Prostate gland (tissue), 2 donors: ENCODE measurements around the gene PTPRO. TPM values are rescaled to one million over a fixed set of nuclear protein-coding genes. Genes with fewer than 3 reads are reported as not detected.

Experiments used
- DNase-seq: peaks from one replicate; pipeline ENCODE4 v3.0.0-alpha.2; 2019; ENCODE audit warnings: low spot score
- H3K27ac ChIP-seq, 2 donors: fragments of 200-600 bp; sonication (generic); 2 replicates each; pipeline ENCODE4 v1.5.1; 2017 to 2019
- H3K27me3 ChIP-seq: fragments of 200-600 bp; sonication (generic); replicated peaks from 2 replicates; pipeline ENCODE4 v1.5.1; 2019; ENCODE audit not compliant: insufficient read depth
- H3K36me3 ChIP-seq, 2 donors: fragments of 200-600 bp; sonication (generic); 1 replicate in 1 of 2; 2 replicates in 1 of 2; pipeline versions ENCODE4 v1.5.1 to v1.8.1; 2017 to 2019
- H3K4me1 ChIP-seq: fragments of 200-600 bp; sonication (generic); replicated peaks from 2 replicates; pipeline ENCODE4 v1.5.1; 2019
- H3K4me3 ChIP-seq, 2 donors: fragments of 200-600 bp; sonication (generic); 2 replicates each; pipeline ENCODE4 v1.5.1; 2017 to 2019
- H3K9me3 ChIP-seq: fragments of 200-600 bp; sonication (generic); 2 replicates; pipeline ENCODE4 v1.5.1; 2017
- POLR2A ChIP-seq: fragments of 450-650 bp; IDR thresholded peaks from one replicate; pipeline ENCODE4 v1.6.1; 2016; ENCODE audit warnings: antibody characterized with exemption, mild to moderate bottlenecking
- POLR2AphosphoS5 ChIP-seq: sonication (generic); formaldehyde crosslinking; IDR thresholded peaks from one replicate; pipeline ENCODE4 v1.6.1; 2017; ENCODE audit warnings: antibody characterized with exemption
- WGBS: methylation state at CpG from one replicate; pipeline ENCODE4 v1.1.5; 2018; 5-methylcytosine and 5-hydroxymethylcytosine counted together
- intact Hi-C: fragments of 100-400 bp; cut with DNase I; formaldehyde crosslinking; loops from one replicate; pipeline ENCODE4 v1.14.2; 2022
- total RNA-seq, 2 donors: library from RNA; depleted of rRNA; stranded (reverse); fragments of >200 nt; gene quantifications; one replicate each; pipeline ENCODE4 v1.1.0, GENCODE V29; 2016
- TF ChIP-seq, protein P1 (sequence below), 4 experiments: fragments of 200-600 bp in 2 of 4; fragments of 450-650 bp in 2 of 4; sonication (generic) in 2 of 4; IDR thresholded peaks; 1 replicate in 3 of 4; 2 replicates in 1 of 4; pipeline ENCODE4 v1.5.1; 2016 to 2019; ENCODE audit warnings: antibody characterized with exemption in 4 of 4, mild to moderate bottlenecking in 2 of 4, moderate library complexity in 2 of 4

The PTPRO gene
- 1 to 10 TPM in 1 of 2 donors, under 1 TPM in 1; 0.55 to 1.4 TPM for total RNA-seq

GRCh38 chr12:15322164-15323061 is at the start of gene PTPRO:
Gene PTPRO, plus strand, starts transcription at chr12:15322508.
- intact Hi-C loops: no loop called here
- Histone ChIP-seq H3K36me3 (no peaks in the 10 kb centered on the region), H3K4me1 (no peaks in the 10 kb centered on the region), H3K27ac (no peak within 1 kb of the TSS), H3K4me3 (peak within 1 kb of the TSS; percentile 7 to 25), H3K27me3 (peaks cover 5% of the 10 kb centered on the region), H3K9me3 (no peaks in the 10 kb centered on the region)
- TF ChIP-seq POLR2A: no peak
- TF ChIP-seq, protein P1, sequence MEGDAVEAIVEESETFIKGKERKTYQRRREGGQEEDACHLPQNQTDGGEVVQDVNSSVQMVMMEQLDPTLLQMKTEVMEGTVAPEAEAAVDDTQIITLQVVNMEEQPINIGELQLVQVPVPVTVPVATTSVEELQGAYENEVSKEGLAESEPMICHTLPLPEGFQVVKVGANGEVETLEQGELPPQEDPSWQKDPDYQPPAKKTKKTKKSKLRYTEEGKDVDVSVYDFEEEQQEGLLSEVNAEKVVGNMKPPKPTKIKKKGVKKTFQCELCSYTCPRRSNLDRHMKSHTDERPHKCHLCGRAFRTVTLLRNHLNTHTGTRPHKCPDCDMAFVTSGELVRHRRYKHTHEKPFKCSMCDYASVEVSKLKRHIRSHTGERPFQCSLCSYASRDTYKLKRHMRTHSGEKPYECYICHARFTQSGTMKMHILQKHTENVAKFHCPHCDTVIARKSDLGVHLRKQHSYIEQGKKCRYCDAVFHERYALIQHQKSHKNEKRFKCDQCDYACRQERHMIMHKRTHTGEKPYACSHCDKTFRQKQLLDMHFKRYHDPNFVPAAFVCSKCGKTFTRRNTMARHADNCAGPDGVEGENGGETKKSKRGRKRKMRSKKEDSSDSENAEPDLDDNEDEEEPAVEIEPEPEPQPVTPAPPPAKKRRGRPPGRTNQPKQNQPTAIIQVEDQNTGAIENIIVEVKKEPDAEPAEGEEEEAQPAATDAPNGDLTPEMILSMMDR (IDR thresholded peaks at IDR 0.05): no peak
- no peak for TF ChIP-seq POLR2AphosphoS5
- 3% methylated on average over 48 of the region's 70 CpGs for WGBS
- no peak for DNase-seq

DNA sequence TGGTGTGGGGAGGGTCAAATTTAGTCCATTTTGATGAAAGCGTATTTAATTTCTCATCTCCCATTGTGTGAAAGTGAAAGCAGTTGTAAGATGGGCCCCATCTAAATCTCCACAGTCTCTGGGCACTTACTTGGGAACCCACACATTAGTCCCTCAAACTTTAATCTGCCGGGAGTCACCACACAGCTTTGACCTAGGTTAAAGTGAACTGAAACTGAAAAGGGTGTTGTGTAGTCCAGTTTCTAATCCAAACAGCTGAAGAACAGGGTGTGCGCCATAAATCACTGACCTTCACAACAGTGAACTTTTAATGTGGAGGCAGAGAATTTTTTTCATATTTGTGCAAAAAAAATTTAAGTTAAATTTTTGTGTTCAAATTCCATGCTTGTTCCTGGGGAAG is 48.4 kb upstream of the PTPRO start:
- Histone ChIP-seq H3K36me3 (no peaks in the 10 kb centered on the region), H3K9me3 (no peaks in the 10 kb centered on the region), H3K4me1 (peaks cover 9% of the 10 kb centered on the region), H3K4me3 (no peak overlapping the region), H3K27me3 (no peaks in the 10 kb centered on the region), H3K27ac (peak overlapping the region; percentile 73 to 75)
- intact Hi-C loops: loop anchor here (10.0 kb wide), 3 partner anchors 279 to 429 kb away; partner anchors contain the start of gene ART4
- DNase-seq: no peak
- WGBS: 80% methylated on average over 3 of the region's 3 CpGs
- no peak for TF ChIP-seq POLR2AphosphoS5
- no peak for TF ChIP-seq POLR2A
- TF ChIP-seq, protein P1 (IDR thresholded peaks at IDR 0.05): no peak

- intact Hi-C loops: loop anchor here (10.0 kb wide), 3 partner anchors 280 to 430 kb away; partner anchors contain the start of gene ART4
- H3K4me1 ChIP-seq: peaks cover 9% of the 10 kb centered on the region
- WGBS: 7% methylated on average over 3 of the region's 3 CpGs
- H3K36me3 ChIP-seq: no peaks in the 10 kb centered on the region
- no peaks in the 10 kb centered on the region for H3K9me3 ChIP-seq
- no peak overlapping the region for H3K4me3 ChIP-seq
- TF ChIP-seq POLR2A (no peak), POLR2AphosphoS5 (peak; percentile 80)
- TF ChIP-seq, protein P1 (IDR thresholded peaks at IDR 0.05): peak in 1 of 4 experiments; percentile 6
- peak overlapping the region; percentile 73 to 75 for H3K27ac ChIP-seq
- peak; percentile 74 for DNase-seq
- no peaks in the 10 kb centered on the region for H3K27me3 ChIP-seq
These were observed 47.7 kb upstream of the PTPRO start for GRCh38 chr12:15274561-15274967.

GRCh38 chr12:15276088-15276698 is 46.1 kb upstream of the PTPRO start:
- intact Hi-C loops: loop anchor here (5.0 to 10.0 kb wide), 5 partner anchors 246 to 581 kb away; partner anchors contain the start of gene ART4

More at GRCh38 chr12:15276088-15276698, 46.1 kb upstream of the PTPRO start:
- peak; percentile 43 for DNase-seq
- no peak overlapping the region for H3K4me3 ChIP-seq
- WGBS: 47% methylated on average over 8 of the region's 8 CpGs
- H3K4me1 ChIP-seq: peaks cover 9% of the 10 kb centered on the region
- H3K36me3 ChIP-seq: no peaks in the 10 kb centered on the region
- no peaks in the 10 kb centered on the region for H3K9me3 ChIP-seq
- no peaks in the 10 kb centered on the region for H3K27me3 ChIP-seq
- TF ChIP-seq POLR2AphosphoS5 (peak; percentile 51), POLR2A (no peak)
- TF ChIP-seq, protein P1 (IDR thresholded peaks at IDR 0.05): peak; percentile 70 to 81 (median 74)
- H3K27ac ChIP-seq: no peak overlapping the region
